Measurements from ENCODE around the gene SLN. TPM values are rescaled to one million over a fixed set of nuclear protein-coding genes. Genes with fewer than 3 reads are reported as not detected.

SLN gene
- total RNA-seq, 2 donors from 2014 or later: not detected

- no peak for DNase-seq
- H3K27ac Mint-ChIP-seq: no peak overlapping the region
- no peaks in the 10 kb centered on the region for H3K9me3 Mint-ChIP-seq
These were observed 16.4 kb downstream of the SLN start for GRCh38 chr11:107695446-107695845.

GRCh38 chr11:107691000-107691750 lies 20.7 kb downstream of the SLN start:
- Histone ChIP-seq H3K9ac (ENCODE audit: extremely low read depth, low read length, poor library complexity, severe bottlenecking) (no peak overlapping the region), H3K4me3 (ENCODE audit: low read length) (no peak overlapping the region), H3K27ac (ENCODE audit: low read depth, low read length) (no peak overlapping the region), H3K27me3 (ENCODE audit: control insufficient read depth, insufficient read depth, low read length, poor library complexity, severe bottlenecking) (no peaks in the 10 kb centered on the region), H3K4me1 (ENCODE audit: control insufficient read depth, insufficient read depth, low read length) (no peaks in the 10 kb centered on the region), H3K9me3 (ENCODE audit: control insufficient read depth, low read length) (no peaks in the 10 kb centered on the region), H3K36me3 (ENCODE audit: control insufficient read depth, insufficient read depth, low read length) (no peaks in the 10 kb centered on the region)
- Mint-ChIP-seq H3K27ac (no peak overlapping the region), H3K9me3 (no peaks in the 10 kb centered on the region), H3K4me1 (no peaks in the 10 kb centered on the region), H3K36me3 (ENCODE audit: low read depth) (no peaks in the 10 kb centered on the region), H3K27me3 (ENCODE audit: insufficient read depth) (no peaks in the 10 kb centered on the region), H3K4me3 (no peak overlapping the region)
- TF ChIP-seq, protein P1, sequence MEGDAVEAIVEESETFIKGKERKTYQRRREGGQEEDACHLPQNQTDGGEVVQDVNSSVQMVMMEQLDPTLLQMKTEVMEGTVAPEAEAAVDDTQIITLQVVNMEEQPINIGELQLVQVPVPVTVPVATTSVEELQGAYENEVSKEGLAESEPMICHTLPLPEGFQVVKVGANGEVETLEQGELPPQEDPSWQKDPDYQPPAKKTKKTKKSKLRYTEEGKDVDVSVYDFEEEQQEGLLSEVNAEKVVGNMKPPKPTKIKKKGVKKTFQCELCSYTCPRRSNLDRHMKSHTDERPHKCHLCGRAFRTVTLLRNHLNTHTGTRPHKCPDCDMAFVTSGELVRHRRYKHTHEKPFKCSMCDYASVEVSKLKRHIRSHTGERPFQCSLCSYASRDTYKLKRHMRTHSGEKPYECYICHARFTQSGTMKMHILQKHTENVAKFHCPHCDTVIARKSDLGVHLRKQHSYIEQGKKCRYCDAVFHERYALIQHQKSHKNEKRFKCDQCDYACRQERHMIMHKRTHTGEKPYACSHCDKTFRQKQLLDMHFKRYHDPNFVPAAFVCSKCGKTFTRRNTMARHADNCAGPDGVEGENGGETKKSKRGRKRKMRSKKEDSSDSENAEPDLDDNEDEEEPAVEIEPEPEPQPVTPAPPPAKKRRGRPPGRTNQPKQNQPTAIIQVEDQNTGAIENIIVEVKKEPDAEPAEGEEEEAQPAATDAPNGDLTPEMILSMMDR (conservative IDR thresholded peaks at IDR 0.05): no peak
- no peak for DNase-seq
- WGBS, 2 experiments (ENCODE audit: insufficient coverage in 1 of 2, insufficient read length in 1 of 2): 86 to 100% methylated on average over 1 to 3 of the region's 3 CpGs

More at GRCh38 chr11:107695446-107695845, 16.4 kb downstream of the SLN start:
- H3K9ac ChIP-seq (ENCODE audit: extremely low read depth, low read length, poor library complexity, severe bottlenecking): no peak overlapping the region
- Mint-ChIP-seq H3K27me3 (ENCODE audit: insufficient read depth) (peaks cover 4% of the 10 kb centered on the region), H3K36me3 (ENCODE audit: low read depth) (no peaks in the 10 kb centered on the region), H3K4me3 (no peak overlapping the region), H3K4me1 (peaks cover 5% of the 10 kb centered on the region)
- no peaks in the 10 kb centered on the region for H3K36me3 ChIP-seq (ENCODE audit: control insufficient read depth, insufficient read depth, low read length)
- no peaks in the 10 kb centered on the region for H3K4me1 ChIP-seq (ENCODE audit: control insufficient read depth, insufficient read depth, low read length)
- no peaks in the 10 kb centered on the region for H3K9me3 ChIP-seq (ENCODE audit: control insufficient read depth, low read length)
- H3K4me3 ChIP-seq (ENCODE audit: low read length): no peak overlapping the region
- H3K27me3 ChIP-seq (ENCODE audit: control insufficient read depth, insufficient read depth, low read length, poor library complexity, severe bottlenecking): no peaks in the 10 kb centered on the region
- H3K27ac ChIP-seq (ENCODE audit: low read depth, low read length): no peak overlapping the region
- TF ChIP-seq, protein P1 (conservative IDR thresholded peaks at IDR 0.05): no peak
- WGBS, 2 experiments (ENCODE audit: insufficient coverage in 1 of 2, insufficient read length in 1 of 2): 83% methylated on average over 1 of the region's 1 CpG; no CpG with 5 or more reads in 1 of the 2 experiments

GRCh38 chr11:107689317-107690202 lies 22.3 kb downstream of the SLN start:
- H3K36me3 ChIP-seq (ENCODE audit: control insufficient read depth, insufficient read depth, low read length): no peaks in the 10 kb centered on the region
- no peaks in the 10 kb centered on the region for H3K27me3 ChIP-seq (ENCODE audit: control insufficient read depth, insufficient read depth, low read length, poor library complexity, severe bottlenecking)
- TF ChIP-seq, protein P1 (conservative IDR thresholded peaks at IDR 0.05): peak; percentile 89
- Mint-ChIP-seq H3K27ac (no peak overlapping the region), H3K4me3 (no peak overlapping the region), H3K4me1 (no peaks in the 10 kb centered on the region), H3K36me3 (ENCODE audit: low read depth) (no peaks in the 10 kb centered on the region), H3K9me3 (no peaks in the 10 kb centered on the region), H3K27me3 (ENCODE audit: insufficient read depth) (no peaks in the 10 kb centered on the region)
- no peak overlapping the region for H3K4me3 ChIP-seq (ENCODE audit: low read length)
- no peaks in the 10 kb centered on the region for H3K4me1 ChIP-seq (ENCODE audit: control insufficient read depth, insufficient read depth, low read length)
- WGBS, 2 experiments (ENCODE audit: insufficient coverage in 1 of 2, insufficient read length in 1 of 2): 49 to 69% methylated on average over 4 to 10 of the region's 11 CpGs
- no peaks in the 10 kb centered on the region for H3K9me3 ChIP-seq (ENCODE audit: control insufficient read depth, low read length)
- H3K27ac ChIP-seq (ENCODE audit: low read depth, low read length): no peak overlapping the region
- peak; percentile 89 for DNase-seq
- no peak overlapping the region for H3K9ac ChIP-seq (ENCODE audit: extremely low read depth, low read length, poor library complexity, severe bottlenecking)
